TTC549 (cell line): ENCODE data around the gene ADA.
"Not testable (repeated sequence)": the region's sequence is repeated elsewhere in the genome, so short reads cannot be mapped to it uniquely, and the experiment has no call there.

Experiments used
- FAIRE-seq: peaks from 2 replicates; lab custom pipeline; 2012; peaks lifted over from hg19 to GRCh38; lab: Jason Lieb, UNC

Gene ADA

DNA sequence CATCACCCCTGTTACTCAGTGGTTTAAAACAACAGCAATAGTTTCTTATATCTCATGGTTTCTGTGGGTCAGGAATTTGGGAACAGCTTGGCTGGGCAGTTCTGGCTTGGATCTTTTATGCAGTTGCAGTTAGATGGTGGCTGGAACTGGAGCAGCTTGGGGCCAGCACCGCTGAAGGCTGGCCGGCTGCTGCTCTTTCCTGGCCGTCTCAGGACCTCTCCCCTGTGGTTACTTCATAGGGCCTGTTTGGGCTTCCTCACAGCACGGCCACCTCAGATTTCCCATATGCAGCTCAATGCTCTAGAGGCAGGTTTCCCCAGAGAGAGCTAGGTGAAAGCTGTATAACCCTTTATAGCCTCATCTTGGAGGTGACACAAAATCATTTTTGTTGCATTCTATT is 53.6 kb downstream of the ADA start:
- no peak for FAIRE-seq

DNA sequence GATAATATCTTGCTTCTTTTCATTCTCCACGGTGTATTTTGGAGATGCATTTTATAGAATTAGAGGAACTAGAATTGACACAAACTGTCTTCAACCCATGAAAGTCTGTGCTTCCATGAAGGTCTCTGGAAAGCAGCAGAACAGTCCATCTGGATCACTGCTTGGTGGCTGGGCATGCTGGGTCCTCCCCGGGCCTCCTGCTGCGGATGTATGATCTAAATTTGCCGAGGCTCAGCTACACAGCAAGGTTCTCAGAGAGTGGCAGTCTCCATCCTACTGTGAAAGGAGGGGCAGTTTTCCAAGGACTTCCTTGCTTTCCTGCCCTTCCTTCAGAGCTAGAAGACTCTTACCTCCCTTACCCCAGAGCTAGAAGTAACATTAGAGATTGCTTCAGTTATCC is 54.0 kb downstream of the ADA start:
- no peak for FAIRE-seq

DNA sequence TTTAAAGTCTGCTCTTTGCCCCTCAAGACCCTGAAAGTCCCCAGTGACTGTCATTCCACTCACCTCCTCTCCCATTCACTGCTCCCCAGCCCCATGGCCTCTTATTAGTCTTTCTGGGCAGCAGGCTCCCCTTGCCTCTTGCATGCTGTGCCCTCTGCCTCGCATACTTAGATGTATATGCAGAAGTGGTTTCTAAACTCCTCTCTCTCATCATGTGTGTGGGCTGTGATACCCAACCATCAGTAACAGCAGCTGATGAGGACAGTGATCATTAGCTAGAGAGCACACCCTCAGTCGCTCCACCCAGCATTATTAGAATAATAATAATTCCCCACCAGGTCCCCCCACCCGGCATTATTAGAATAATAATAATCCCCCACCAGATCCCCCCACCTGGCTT is 54.6 kb downstream of the ADA start:
- FAIRE-seq, result no peak

DNA sequence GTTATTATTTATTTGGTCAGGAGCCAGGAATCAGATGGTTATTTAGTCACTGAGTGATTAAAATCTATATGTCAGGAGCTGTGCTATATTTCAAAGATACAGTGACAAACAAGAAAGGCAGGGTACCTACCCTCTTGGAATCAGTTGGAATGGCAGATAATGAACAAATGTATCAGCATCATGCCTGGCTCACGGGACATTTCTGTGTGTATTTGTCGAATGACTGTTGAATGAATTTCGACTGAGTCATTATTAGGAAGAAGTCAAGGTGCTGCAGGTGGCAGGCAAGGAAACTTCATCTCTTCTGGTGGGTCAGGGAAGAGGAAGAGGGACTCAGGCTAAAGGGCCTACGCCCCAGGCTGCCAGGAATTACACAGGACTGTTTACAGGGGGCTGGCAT is 55.5 kb downstream of the ADA start:
- FAIRE-seq, result no peak

GRCh38 chr20:44594730-44595129 is 56.8 kb downstream of the ADA start:
- FAIRE-seq, result no peak

- FAIRE-seq, result no peak
Measured at GRCh38 chr20:44593751-44594150, 57.7 kb downstream of the ADA start.

- FAIRE-seq, result no peak
Measured at GRCh38 chr20:44592366-44592765, 59.1 kb downstream of the ADA start.

GRCh38 chr20:44590980-44591778 is 60.3 kb downstream of the ADA start:
- no peak for FAIRE-seq

- no peak for FAIRE-seq
Measured at GRCh38 chr20:44589537-44589936, 62.0 kb downstream of the ADA start.

DNA sequence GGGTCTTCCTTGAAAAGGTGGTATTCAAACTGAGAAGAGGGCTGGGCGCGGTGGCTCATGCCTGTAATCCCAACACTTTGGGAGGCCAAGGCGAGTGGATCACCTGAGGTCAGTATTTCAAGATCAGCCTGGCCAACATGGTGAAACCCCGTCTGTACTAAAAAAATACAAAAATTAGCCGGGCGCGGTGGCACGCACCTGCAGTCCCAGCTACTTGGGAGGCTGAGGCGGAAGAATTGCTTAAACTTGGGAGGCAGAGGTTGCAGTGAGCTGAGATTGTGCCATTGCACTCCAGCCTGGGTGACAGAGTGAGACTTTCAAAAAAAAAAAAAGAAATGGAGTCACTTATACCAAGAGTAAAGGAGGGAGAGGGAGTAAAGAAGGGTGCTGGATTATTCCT is 63.2 kb downstream of the ADA start:
- FAIRE-seq, result not testable (repeated sequence)

GRCh38 chr20:44587035-44587980 is 64.2 kb downstream of the ADA start:
- no peak for FAIRE-seq

DNA sequence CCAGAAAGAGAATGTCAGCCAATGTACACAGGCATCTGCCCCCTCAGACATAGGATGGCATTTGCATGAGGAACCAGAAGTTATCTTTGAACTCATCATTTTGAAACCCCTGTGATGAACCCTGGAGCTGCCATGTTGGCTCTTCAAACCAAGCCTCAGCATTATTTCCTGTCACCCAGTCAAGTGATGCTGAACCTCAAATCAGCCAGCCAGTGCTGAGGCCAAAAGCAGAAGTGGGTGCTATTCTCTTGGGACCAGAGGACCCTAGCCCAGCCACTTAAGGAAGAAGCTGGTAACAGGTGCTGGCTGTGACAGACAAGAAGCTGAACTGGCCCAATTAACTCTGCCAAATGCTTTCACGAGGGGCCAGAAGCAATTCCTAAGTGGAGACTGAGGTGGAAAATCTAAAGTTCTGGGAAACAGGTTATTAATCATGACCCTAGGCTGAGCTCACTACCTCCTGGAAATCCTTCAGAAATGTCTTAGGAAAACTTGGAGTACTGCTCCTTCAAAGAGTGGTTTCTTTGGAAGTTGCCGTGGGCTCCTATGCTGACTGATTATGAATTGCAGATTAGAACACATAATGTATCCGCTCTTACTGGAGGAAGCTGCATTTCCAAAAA is 65.1 kb downstream of the ADA start:
- FAIRE-seq, result no peak

DNA sequence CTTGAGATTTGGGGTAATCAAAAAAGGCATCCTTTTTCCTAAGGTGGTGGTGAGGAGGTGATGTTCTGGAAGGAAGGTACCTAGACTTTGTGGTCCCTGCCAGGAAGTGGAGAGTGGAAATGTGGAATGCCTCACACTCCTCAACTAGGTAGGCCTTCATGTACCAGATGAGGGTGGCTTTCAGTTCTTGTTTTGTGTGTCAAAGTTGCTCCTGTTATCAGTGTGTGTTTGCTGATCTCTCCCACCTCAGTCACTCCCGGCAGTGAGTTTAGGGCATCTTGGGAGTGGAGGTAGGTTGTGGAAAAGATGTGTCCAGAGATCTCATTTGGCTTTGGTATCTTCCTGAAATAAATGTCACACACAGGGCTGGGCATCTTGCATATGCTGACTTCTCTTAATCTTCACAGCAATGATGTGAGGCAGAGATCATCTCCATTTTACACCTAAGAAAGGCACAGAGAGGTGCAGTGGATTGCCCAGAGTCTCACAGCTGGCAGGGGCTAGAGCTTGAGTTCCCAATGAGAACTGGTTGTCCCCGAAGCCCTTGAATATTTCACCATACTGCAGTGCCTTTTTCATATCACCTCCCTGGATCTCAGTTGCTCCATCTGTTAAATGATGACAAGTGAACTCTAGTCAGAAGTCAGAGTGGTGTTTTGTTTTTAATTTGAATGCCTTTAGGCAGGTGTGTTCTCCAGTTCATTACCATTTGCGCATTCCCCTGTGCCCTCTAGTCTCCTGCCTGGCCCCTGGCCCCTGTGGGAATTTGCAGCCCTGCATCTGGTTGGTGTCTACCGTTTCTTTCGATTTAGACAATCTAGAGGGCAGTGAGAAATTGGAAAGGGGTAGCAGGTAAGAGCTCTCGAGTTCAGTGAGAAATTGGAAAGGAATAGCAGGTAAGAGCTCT is 66.2 kb downstream of the ADA start:
- FAIRE-seq, result no peak

DNA sequence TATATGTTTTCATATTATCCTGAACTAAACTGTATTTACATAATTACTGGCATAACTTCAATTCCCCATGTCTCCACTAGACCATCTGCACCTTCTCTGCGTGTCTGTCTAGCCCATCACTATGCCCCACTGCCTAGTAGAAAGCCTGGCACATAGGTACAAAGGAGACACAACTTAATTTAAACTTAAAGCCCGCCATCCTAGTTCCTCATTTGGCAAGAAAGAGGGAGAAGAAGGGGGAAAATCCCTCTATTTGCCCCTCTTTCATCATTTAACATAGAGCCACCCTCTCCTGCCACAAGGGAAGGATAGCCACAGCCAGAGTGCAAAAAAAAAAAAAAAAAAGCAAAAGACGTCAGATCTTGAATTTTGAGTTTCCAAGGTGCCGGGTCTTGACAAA is 67.3 kb downstream of the ADA start:
- FAIRE-seq, result no peak

DNA sequence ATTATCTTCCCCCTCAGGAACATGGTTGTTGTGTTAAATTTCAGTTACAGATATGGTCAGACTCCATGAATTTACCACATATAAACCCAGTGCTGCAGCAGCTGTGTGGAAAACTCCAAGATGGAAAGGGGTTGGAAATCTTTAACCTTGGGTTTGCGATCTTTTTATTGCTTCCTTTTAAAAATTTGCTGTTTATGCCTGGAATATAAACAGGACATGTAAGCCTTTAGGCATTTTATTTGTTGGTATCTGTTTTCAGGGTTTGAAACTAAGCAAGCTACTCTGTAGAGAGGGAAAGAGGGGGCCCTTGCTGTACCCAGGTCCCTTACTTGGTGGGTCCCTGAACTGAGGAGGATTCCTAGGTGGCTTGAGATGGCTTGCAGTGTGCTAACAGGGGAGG is 68.3 kb downstream of the ADA start:
- FAIRE-seq, result no peak

DNA sequence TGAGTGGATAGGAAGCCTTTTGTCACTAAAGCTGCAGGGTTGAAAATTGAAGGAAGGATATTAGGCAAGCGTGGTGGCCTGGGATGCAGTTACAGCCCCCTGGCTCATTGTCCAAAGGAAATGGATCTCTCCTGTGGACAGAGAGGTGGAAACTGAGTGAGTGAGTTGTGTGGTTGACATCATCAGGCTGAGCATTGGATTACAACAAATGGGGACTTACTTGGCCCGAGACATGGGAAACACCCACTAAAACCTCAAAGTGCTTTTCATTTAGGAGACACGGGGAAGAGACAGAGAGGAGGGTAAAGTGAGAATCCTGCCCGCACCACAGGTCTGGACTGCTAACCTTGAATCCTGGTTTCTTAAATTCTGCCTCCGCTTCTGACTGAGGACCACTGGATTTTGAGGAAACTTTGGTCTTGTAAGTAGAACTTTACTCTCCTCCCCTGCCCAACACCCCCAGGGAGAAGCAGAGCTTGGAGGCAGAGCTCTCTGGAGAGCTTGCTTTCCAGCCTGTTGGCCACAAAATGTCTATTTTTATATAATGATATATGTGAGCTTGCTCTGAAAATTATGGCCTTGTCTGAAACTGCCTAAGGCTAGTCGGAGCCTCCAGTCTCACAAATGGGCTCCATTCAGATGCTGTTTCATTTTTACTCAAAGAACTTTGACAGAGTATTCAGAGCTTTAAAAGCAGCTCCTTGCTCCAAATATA is 69.0 kb downstream of the ADA start, which contains the start of gene PKIG:
TSS of gene PKIG (plus strand) at position 269 of the 715 bp plus-strand sequence. CDS start 31,978 bp downstream, outside the sequence.
- FAIRE-seq, result no peak

DNA sequence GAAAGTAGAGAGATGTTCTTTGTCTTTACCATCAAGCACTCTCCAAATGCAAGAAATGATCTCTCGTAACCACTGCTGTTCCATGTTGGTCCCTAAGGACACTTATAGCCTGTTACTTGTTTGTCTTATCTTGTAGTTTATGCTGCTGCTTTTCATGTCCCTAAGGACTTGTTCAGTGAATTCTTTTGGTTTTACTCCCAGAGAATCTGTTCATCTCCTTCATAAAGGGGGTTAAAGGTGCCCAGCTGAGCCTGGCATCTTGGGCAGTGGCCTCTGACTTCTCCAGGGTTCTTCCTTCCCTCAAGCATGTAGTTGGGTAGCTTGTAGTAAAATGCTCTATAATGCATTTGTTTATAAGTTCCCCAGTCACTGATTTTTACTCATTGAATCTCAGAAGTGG is 70.0 kb downstream of the ADA start:
- no peak for FAIRE-seq

- FAIRE-seq, result no peak
Measured at GRCh38 chr20:44580581-44581268, 70.8 kb downstream of the ADA start.

DNA sequence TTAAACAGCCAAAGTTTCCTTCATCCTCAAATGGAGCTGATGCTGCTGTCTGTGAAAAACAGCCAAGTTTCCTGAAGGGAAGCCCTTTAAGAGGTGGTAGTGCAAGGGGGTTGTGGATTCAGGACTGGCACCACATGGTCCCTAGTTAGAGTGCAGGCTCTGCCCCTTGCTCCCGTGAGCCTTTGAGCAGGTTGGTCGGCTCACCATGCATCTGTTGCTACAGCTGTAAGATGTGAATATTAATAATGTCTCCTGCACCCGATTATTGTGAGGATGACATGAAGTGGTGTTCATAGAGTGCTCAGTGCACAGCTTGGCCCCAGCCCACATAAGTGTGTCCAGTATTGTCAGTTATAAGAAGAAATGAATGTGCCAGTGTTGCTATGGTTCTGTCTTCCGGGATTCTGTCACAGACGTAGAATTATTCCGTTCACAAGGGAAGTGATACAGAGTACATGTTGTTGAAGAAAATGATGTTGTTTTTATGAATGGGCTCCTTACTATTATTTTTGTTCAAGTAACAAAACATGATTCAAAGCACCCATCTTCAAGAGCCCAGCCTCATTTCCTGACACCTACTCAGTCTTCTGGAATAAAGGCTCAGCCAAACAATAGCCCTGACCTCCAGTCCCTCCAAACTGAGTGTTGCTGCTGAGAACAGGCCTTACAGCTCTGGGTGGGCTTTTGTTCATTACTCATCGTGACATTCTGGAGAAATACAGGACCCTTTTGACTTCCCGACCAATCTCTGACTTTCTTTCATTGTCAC is 72.0 kb downstream of the ADA start:
- FAIRE-seq, result no peak

- FAIRE-seq, result no peak
Measured at GRCh38 chr20:44576297-44576696, 75.2 kb downstream of the ADA start.
